Subcutaneous preadipocyte (primary cell): ENCODE data around the gene ANP32D. TPM values are rescaled to one million over a fixed set of nuclear protein-coding genes. Genes with fewer than 3 reads are reported as not detected.

Experiments used
- total RNA-seq: library from RNA; depleted of rRNA; stranded (reverse); fragments of >200 nt; gene quantifications from 2 replicates; pipeline ENCODE4 v1.2.3, GENCODE V29; 2012

The ANP32D gene
- total RNA-seq = not detected in 2 replicates

GRCh38 chr12:48472259-48472658, at the start of gene ANP32D:
Gene ANP32D (plus strand): TSS chr12:48472559. CDS start chr12:48472665, 106 bp downstream.

DNA sequence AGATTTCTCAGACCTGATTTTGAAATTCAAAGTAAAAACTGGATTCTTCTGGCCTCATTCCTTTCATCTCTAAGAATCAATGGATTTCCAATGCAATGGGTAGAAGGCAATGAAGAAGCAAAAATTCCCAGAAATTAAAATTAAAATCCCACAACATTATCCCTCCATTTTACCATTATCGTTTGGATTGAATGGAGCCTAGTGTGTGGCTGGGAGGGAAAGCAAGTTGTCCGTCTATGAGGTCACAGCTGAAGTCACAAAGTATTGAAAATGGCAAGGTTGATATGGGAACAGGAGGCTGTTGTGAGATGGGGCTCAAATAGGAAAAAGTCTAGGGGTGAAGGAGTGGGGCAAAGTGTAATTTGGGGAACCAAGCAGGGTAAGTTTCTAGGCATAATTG, 9.8 kb downstream of the ANP32D start, which contains the start of gene C12orf54:
TSS of gene C12orf54 (plus strand) at position 301 of the 400 bp plus-strand sequence. CDS start 799 bp downstream, outside the sequence.

Other genes with a start within 250 kb of the ANP32D start
- 4.8 and 4.9 TPM in 2 replicates for gene ZNF641, start 121.6 kb upstream of the ANP32D start, total RNA-seq
- gene C12orf54, start 9.9 kb downstream of the ANP32D start, total RNA-seq = not detected in 2 replicates
- not detected in 2 replicates for gene OR8S1, start 53.1 kb downstream of the ANP32D start, total RNA-seq
- not detected in 2 replicates for gene LALBA, start 97.5 kb downstream of the ANP32D start, total RNA-seq
- gene KANSL2, start 209.7 kb downstream of the ANP32D start, total RNA-seq = 43.2 and 49.6 TPM in 2 replicates
- 27.6 and 36.4 TPM in 2 replicates for gene CCNT1, start 244.1 kb downstream of the ANP32D start, total RNA-seq